ENCODE measurements around the gene GRID2.

DNA sequence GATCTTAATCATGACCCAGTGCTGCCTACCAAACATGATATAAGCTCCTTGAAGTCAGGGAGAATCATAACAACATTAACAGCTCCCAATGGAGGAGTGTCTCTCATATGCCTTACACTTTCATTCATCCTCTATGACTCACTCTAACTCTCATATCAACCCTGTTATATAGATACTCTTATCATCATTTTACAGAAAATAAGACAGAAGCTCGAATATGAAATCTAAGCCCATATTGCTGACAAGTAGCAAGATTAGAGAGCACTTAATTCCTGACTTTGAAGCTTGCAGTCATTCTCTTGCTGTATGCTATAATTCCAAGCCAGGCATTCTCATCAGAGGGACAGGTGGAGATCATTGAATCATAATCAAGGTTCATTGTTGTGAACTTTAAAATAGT lies 1048.1 kb downstream of the GRID2 start:
- TF ChIP-seq, protein P1, sequence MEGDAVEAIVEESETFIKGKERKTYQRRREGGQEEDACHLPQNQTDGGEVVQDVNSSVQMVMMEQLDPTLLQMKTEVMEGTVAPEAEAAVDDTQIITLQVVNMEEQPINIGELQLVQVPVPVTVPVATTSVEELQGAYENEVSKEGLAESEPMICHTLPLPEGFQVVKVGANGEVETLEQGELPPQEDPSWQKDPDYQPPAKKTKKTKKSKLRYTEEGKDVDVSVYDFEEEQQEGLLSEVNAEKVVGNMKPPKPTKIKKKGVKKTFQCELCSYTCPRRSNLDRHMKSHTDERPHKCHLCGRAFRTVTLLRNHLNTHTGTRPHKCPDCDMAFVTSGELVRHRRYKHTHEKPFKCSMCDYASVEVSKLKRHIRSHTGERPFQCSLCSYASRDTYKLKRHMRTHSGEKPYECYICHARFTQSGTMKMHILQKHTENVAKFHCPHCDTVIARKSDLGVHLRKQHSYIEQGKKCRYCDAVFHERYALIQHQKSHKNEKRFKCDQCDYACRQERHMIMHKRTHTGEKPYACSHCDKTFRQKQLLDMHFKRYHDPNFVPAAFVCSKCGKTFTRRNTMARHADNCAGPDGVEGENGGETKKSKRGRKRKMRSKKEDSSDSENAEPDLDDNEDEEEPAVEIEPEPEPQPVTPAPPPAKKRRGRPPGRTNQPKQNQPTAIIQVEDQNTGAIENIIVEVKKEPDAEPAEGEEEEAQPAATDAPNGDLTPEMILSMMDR (optimal IDR thresholded peaks at IDR 0.05 in 1 of 3, IDR thresholded peaks at IDR 0.05 in 1 of 3, conservative IDR thresholded peaks at IDR 0.05 in 1 of 3; ENCODE audit: extremely low read depth in 1 of 3, insufficient read depth in 2 of 3, low read length in 3 of 3) = no peak
- TF ChIP-seq EZH2 (IDR thresholded peaks at IDR 0.05; ENCODE audit: low read length) = no peak
